RWPE1 (cell line): Measurements from ENCODE around the gene RGR.

Experiments used
- CTCF ChIA-PET: fragments of 350-600 bp; sonication (Branson Sonifier 250); formaldehyde crosslinking; extraction: SDS; loops from one replicate; lab custom pipeline; 2021; lab: Yijun Ruan, JAX
- POLR2A ChIA-PET: fragments of 400-600 bp; formaldehyde crosslinking; extraction: SDS; loops from one replicate; lab custom pipeline; 2020; ENCODE audit warnings: antibody characterized with exemption; ENCODE audit not compliant: low non-redundant PET; lab: Yijun Ruan, JAX
- DNase-seq: peaks from one replicate; pipeline ENCODE4 v3.0.0; 2012; ENCODE audit warnings: low spot score
- H3K27ac ChIP-seq: fragments of 450-650 bp; 2 replicates; pipeline ENCODE4 v1.5.1; 2017
- TF ChIP-seq, protein P1 (sequence below): fragments of 450-650 bp; conservative IDR thresholded peaks from 2 replicates; pipeline ENCODE4 v1.5.1; 2017; ENCODE audit warnings: low read depth, mild to moderate bottlenecking

The RGR gene

DNA sequence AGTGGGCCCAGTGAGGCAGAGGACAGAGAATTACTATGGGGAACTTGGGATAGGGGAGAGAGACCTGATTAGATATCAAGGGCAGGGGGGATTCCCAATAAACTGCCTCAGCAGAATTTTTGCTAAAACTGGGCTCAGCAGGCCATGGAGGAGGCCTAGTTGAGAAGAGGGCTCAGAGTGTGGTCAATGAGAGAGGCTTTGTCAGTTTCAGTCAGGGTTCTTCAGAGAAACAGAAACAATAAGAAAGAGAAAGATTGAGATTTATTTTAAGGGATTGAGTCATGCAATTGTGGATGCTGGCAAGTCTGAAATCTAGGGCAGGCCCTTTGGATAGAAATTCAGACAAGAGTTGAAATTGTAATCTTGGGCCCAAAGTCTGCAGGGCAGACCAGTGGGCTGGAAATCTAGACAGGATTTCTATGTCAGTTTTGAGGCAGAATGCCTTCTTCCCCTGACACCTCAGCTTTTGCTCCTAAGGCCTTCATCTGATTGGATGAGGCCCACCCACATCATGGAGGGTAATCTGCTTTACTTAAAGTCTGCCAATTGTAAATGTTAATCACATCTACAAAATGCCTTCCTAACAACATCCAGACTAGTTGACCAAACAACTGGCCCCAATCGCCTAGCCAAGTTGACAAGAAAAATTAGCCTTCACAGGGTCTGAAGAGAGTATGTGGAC lies 50.1 kb downstream of the RGR start:
- DNase-seq = no peak
- H3K27ac ChIP-seq = no peak overlapping the region
- TF ChIP-seq, protein P1, sequence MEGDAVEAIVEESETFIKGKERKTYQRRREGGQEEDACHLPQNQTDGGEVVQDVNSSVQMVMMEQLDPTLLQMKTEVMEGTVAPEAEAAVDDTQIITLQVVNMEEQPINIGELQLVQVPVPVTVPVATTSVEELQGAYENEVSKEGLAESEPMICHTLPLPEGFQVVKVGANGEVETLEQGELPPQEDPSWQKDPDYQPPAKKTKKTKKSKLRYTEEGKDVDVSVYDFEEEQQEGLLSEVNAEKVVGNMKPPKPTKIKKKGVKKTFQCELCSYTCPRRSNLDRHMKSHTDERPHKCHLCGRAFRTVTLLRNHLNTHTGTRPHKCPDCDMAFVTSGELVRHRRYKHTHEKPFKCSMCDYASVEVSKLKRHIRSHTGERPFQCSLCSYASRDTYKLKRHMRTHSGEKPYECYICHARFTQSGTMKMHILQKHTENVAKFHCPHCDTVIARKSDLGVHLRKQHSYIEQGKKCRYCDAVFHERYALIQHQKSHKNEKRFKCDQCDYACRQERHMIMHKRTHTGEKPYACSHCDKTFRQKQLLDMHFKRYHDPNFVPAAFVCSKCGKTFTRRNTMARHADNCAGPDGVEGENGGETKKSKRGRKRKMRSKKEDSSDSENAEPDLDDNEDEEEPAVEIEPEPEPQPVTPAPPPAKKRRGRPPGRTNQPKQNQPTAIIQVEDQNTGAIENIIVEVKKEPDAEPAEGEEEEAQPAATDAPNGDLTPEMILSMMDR = no peak
- POLR2A ChIA-PET = no interaction called here
- CTCF ChIA-PET = no interaction called here

GRCh38 chr10:84296091-84296981 lies 51.5 kb downstream of the RGR start:
- TF ChIP-seq, protein P1 = no peak
- POLR2A ChIA-PET = no interaction called here
- no peak for DNase-seq
- no peak overlapping the region for H3K27ac ChIP-seq
- CTCF ChIA-PET = interaction anchor here (0.7 kb wide), 1 partner anchor 14 kb away, joined by 3 read pairs; no protein-coding TSS in a partner anchor

- no peak overlapping the region for H3K27ac ChIP-seq
- TF ChIP-seq, protein P1 = no peak
- POLR2A ChIA-PET = no interaction called here
- CTCF ChIA-PET = no interaction called here
- DNase-seq = no peak
Measured at GRCh38 chr10:84298057-84298456, 53.2 kb downstream of the RGR start.

DNA sequence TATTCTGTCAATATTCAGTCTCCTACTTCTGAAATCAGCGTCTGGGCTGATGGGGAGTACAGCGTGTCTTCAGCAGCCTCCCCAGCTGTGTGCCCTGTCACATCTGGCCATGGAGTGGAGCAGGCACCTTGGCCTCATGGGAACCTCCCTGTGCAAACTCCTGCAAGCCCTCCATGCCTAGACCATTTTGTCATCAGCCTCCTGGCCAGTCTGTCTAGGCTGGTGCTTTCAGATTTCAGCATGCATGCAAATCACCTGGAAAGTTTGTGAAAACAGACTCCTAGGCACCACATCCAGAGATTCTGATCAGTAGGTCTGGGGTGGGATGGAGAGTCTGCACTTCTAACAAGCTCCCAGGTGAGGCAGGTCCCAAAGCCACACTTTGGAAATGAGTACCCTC lies 57.4 kb downstream of the RGR start:
- POLR2A ChIA-PET = no interaction called here
- no peak for DNase-seq
- CTCF ChIA-PET = interaction anchor here (1.1 kb wide), 1 partner anchor 428 kb away, joined by 3 read pairs; no protein-coding TSS in a partner anchor
- no peak overlapping the region for H3K27ac ChIP-seq
- TF ChIP-seq, protein P1 = no peak

DNA sequence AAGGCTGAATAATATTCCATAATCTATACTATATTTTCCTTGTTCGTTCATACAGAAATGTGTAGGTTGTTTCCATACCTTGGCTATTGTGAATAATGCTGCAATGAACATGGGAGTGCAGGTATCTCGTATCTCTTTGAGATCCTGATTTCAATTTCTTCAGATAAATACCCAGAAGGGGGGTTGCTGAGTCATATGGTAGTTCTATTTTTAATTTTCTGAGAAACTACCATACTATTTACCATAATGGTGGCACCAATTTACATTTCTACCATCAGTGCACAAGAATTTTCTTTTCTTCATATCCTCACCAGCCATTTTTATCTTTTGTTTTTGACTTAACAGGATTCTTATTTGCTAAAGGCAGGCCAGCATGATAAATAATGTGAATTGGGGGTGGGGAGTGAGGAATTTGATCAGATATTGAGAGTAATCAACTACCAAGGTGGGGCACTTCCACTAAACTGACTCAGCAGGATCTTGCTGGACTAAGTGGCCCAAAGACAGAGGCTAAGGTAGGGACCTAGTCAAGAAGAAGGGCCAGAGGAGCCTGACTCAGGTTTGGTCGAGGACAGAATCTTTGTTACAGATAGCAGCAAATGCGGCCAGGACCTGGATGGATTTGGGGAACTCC lies 62.0 kb downstream of the RGR start:
- H3K27ac ChIP-seq = no peak overlapping the region
- TF ChIP-seq, protein P1 = no peak
- CTCF ChIA-PET = no interaction called here
- POLR2A ChIA-PET = no interaction called here
- DNase-seq = no peak

GRCh38 chr10:84308021-84308420 lies 63.2 kb downstream of the RGR start:
- no peak overlapping the region for H3K27ac ChIP-seq
- POLR2A ChIA-PET = interaction anchor here (0.6 kb wide), 1 partner anchor 20 kb away, joined by 3 read pairs; the partner anchor contains the start of gene CCSER2
- CTCF ChIA-PET = interaction anchor here (0.7 kb wide), 2 partner anchors 67 to 641 kb away, joined by 3 read pairs; no protein-coding TSS in a partner anchor
- no peak for DNase-seq
- TF ChIP-seq, protein P1 = no peak
